ENCODE data around the gene WDHD1.

Gene WDHD1

GRCh38 chr14:55062517-55063351 is 35.8 kb upstream of the WDHD1 start:
- H3K79me2 ChIP-seq (ENCODE audit: control insufficient read depth, insufficient read depth, low read length, unreplicated experiment), result peaks cover 50% of the 10 kb centered on the region
- peaks cover 58% of the 10 kb centered on the region for H3K36me3 ChIP-seq (ENCODE audit: insufficient read depth, low read length)
- H3K4me1 ChIP-seq (ENCODE audit: control insufficient read depth, insufficient read depth, low read length, unreplicated experiment), result peaks cover 8% of the 10 kb centered on the region
- no peak overlapping the region for H3K4me3 ChIP-seq (ENCODE audit: low read depth, low read length)
- H3K27me3 ChIP-seq (ENCODE audit: insufficient read depth, low read length), result no peaks in the 10 kb centered on the region
- H2AFZ ChIP-seq (ENCODE audit: low read length, unreplicated experiment), result no peak overlapping the region
- H3K27ac ChIP-seq (ENCODE audit: low read depth, low read length), result no peak overlapping the region

GRCh38 chr14:55059333-55059732 is 32.4 kb upstream of the WDHD1 start:
- Histone ChIP-seq H3K36me3 (ENCODE audit: insufficient read depth, low read length) (peaks cover 43% of the 10 kb centered on the region), H3K27ac (ENCODE audit: low read depth, low read length) (no peak overlapping the region), H3K27me3 (ENCODE audit: insufficient read depth, low read length) (no peaks in the 10 kb centered on the region), H3K4me1 (ENCODE audit: control insufficient read depth, insufficient read depth, low read length, unreplicated experiment) (peaks cover 19% of the 10 kb centered on the region), H3K4me3 (ENCODE audit: low read depth, low read length) (no peak overlapping the region), H3K79me2 (ENCODE audit: control insufficient read depth, insufficient read depth, low read length, unreplicated experiment) (peaks cover 84% of the 10 kb centered on the region), H2AFZ (ENCODE audit: low read length, unreplicated experiment) (no peak overlapping the region)

DNA sequence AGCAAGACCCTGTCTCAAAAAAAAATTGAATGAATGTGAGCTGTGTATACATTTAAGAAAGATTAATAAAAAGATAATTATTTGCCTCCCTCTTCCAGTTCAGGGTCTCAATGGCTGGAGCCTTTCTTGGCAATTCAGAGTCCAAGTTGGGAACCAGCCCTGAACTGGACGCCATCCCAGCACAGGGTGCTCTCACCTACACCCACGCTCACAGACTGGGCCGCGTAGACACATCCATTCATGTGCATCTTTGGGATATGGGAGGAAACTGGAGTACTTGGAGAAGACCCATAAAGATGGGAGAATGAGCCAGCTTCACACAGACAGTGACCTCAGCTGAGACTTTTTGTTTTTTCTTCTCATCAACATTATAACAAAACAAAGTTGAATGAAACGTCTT is 31.0 kb upstream of the WDHD1 start:
- Histone ChIP-seq H3K36me3 (ENCODE audit: insufficient read depth, low read length) (peaks cover 44% of the 10 kb centered on the region), H2AFZ (ENCODE audit: low read length, unreplicated experiment) (no peak overlapping the region), H3K27ac (ENCODE audit: low read depth, low read length) (no peak overlapping the region), H3K79me2 (ENCODE audit: control insufficient read depth, insufficient read depth, low read length, unreplicated experiment) (peaks cover 97% of the 10 kb centered on the region), H3K27me3 (ENCODE audit: insufficient read depth, low read length) (no peaks in the 10 kb centered on the region), H3K4me3 (ENCODE audit: low read depth, low read length) (no peak overlapping the region), H3K4me1 (ENCODE audit: control insufficient read depth, insufficient read depth, low read length, unreplicated experiment) (peaks cover 30% of the 10 kb centered on the region)

DNA sequence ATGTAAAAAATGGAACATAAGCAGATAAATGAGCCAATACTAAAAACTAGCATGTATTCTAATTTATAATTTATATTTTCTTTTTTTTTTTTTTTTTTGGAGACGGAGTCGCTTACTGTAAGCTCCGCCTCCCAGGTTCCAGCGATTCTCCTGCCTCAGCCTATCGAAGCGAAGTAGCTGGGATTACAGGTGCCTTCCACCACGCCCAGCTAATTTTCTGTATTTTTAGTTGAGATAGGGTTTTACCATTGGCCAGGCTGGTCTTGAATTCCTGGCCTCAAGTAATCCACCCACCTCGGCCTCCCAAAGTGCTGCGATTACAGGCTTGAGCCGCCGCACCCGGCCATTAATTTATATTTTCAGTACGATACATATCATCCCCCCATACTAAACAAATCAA is 27.2 kb upstream of the WDHD1 start:
- Histone ChIP-seq H3K4me3 (ENCODE audit: low read depth, low read length) (no peak overlapping the region), H3K27me3 (ENCODE audit: insufficient read depth, low read length) (no peaks in the 10 kb centered on the region), H3K4me1 (ENCODE audit: control insufficient read depth, insufficient read depth, low read length, unreplicated experiment) (peaks cover 29% of the 10 kb centered on the region), H3K27ac (ENCODE audit: low read depth, low read length) (no peak overlapping the region), H3K36me3 (ENCODE audit: insufficient read depth, low read length) (peaks cover 20% of the 10 kb centered on the region), H3K79me2 (ENCODE audit: control insufficient read depth, insufficient read depth, low read length, unreplicated experiment) (peaks cover 73% of the 10 kb centered on the region), H2AFZ (ENCODE audit: low read length, unreplicated experiment) (no peak overlapping the region)

GRCh38 chr14:55053500-55053899 is 26.6 kb upstream of the WDHD1 start:
- Histone ChIP-seq H3K27me3 (ENCODE audit: insufficient read depth, low read length) (no peaks in the 10 kb centered on the region), H2AFZ (ENCODE audit: low read length, unreplicated experiment) (no peak overlapping the region), H3K4me1 (ENCODE audit: control insufficient read depth, insufficient read depth, low read length, unreplicated experiment) (peaks cover 29% of the 10 kb centered on the region), H3K79me2 (ENCODE audit: control insufficient read depth, insufficient read depth, low read length, unreplicated experiment) (peaks cover 69% of the 10 kb centered on the region), H3K4me3 (ENCODE audit: low read depth, low read length) (peak overlapping the region; percentile 95), H3K27ac (ENCODE audit: low read depth, low read length) (peak overlapping the region; percentile 99; the same call in 1 of the 2 replicates), H3K36me3 (ENCODE audit: insufficient read depth, low read length) (peaks cover 20% of the 10 kb centered on the region)

DNA sequence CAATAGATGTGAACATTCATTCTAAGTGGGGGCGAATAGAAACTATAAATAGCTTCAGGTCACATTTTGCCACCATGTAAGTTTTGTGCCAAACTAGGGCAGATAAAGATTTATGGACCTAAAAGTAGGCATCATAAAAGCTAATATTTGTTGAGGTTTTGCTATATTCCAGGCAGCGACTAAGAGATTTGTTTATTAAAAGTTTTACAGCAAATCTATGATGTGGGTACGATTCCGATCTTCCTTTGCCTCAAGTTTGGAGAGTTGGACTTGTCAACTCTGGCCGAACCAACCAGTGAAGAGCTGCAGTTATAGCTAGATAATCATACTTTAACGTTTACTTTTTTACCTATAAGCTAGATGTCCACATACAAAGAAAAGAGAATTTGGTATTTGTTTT is 26.1 kb upstream of the WDHD1 start:
- Histone ChIP-seq H3K79me2 (ENCODE audit: control insufficient read depth, insufficient read depth, low read length, unreplicated experiment) (peaks cover 64% of the 10 kb centered on the region), H3K4me1 (ENCODE audit: control insufficient read depth, insufficient read depth, low read length, unreplicated experiment) (peaks cover 29% of the 10 kb centered on the region), H2AFZ (ENCODE audit: low read length, unreplicated experiment) (no peak overlapping the region), H3K4me3 (ENCODE audit: low read depth, low read length) (peak overlapping the region; percentile 95), H3K27me3 (ENCODE audit: insufficient read depth, low read length) (no peaks in the 10 kb centered on the region), H3K27ac (ENCODE audit: low read depth, low read length) (peak overlapping the region; percentile 99), H3K36me3 (ENCODE audit: insufficient read depth, low read length) (peaks cover 20% of the 10 kb centered on the region)

- Histone ChIP-seq H3K27ac (ENCODE audit: low read depth, low read length) (peak overlapping the region; percentile 99), H2AFZ (ENCODE audit: low read length, unreplicated experiment) (no peak overlapping the region), H3K4me1 (ENCODE audit: control insufficient read depth, insufficient read depth, low read length, unreplicated experiment) (peaks cover 29% of the 10 kb centered on the region), H3K79me2 (ENCODE audit: control insufficient read depth, insufficient read depth, low read length, unreplicated experiment) (peaks cover 58% of the 10 kb centered on the region), H3K27me3 (ENCODE audit: insufficient read depth, low read length) (no peaks in the 10 kb centered on the region), H3K36me3 (ENCODE audit: insufficient read depth, low read length) (peaks cover 20% of the 10 kb centered on the region), H3K4me3 (ENCODE audit: low read depth, low read length) (peak overlapping the region; percentile 95)
Measured at GRCh38 chr14:55052269-55052930, 25.5 kb upstream of the WDHD1 start.

DNA sequence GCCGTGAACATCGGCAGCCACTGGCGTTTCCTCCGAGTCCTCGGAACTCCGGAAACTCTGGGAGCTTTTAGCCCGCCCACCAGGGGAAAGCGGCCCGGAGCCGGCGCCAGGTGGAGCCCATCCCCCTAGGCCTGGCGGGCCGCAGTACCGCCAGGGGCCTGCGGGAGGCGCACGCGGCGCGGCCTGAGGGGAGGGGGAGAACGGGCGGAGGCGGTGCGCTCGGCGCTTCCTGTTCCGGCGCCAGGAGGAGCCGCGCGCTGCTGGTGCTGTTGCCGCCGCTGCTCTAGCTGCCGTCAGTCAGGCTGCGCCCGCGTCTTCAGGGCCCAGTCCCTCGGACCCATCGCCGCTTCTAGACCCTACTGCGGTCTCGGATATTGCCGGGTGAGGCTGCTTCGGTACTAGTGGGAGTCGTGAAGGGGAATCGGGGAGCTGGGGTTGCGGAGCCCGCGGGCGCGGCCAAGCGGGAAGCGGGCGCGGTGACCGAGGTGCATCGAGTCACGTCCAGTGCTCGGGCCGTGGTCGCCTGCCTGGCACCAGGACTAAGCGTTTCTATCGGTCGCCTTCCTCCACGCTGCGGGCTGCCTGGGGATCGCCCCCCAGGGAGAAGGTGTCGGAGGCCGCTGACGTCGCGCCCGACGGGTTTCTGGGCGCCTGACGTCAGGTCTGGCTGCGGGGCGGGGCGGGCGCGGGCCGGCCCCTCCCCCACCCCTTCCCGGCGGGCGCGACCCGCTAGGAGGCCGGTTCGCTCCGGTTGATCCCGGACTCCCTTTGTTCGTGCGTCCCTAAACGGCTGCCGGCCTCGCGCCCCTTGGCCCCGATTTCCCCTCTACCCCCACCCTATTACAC is 24.7 kb upstream of the WDHD1 start, which contains the start of gene MAPK1IP1L:
TSS of gene MAPK1IP1L (plus strand) at position 225 of the 846 bp plus-strand sequence. CDS start 10,037 bp downstream, outside the sequence.
- H3K4me3 ChIP-seq (ENCODE audit: low read depth, low read length), result peak within 1 kb of the TSS; percentile 95
- H3K27me3 ChIP-seq (ENCODE audit: insufficient read depth, low read length), result no peaks in the 10 kb centered on the region
- H3K4me1 ChIP-seq (ENCODE audit: control insufficient read depth, insufficient read depth, low read length, unreplicated experiment), result peaks cover 29% of the 10 kb centered on the region
- H3K36me3 ChIP-seq (ENCODE audit: insufficient read depth, low read length), result peaks cover 20% of the 10 kb centered on the region
- H3K27ac ChIP-seq (ENCODE audit: low read depth, low read length), result peak within 1 kb of the TSS; percentile 99
- H2AFZ ChIP-seq (ENCODE audit: low read length, unreplicated experiment), result peak within 1 kb of the TSS; percentile 76
- H3K79me2 ChIP-seq (ENCODE audit: control insufficient read depth, insufficient read depth, low read length, unreplicated experiment), result peaks cover 50% of the 10 kb centered on the region

DNA sequence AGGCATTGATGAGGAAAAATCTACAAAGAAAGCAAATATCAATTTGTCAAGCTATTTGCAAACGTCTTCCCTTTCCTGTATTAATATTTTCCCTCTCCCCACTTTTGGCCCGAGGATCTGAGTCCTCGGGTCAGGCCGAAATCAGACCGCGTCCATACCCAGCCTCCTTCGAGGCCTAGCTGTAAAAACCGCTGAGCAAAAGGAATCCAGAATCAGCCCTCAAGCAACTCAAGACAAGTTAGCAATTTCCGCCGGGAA is 24.2 kb upstream of the WDHD1 start:
- Histone ChIP-seq H3K27ac (ENCODE audit: low read depth, low read length) (peak overlapping the region; percentile 99), H2AFZ (ENCODE audit: low read length, unreplicated experiment) (peak overlapping the region; percentile 57)

GRCh38 chr14:55048900-55049436 is 22.1 kb upstream of the WDHD1 start:
- Histone ChIP-seq H3K36me3 (ENCODE audit: insufficient read depth, low read length) (peaks cover 18% of the 10 kb centered on the region), H3K27ac (ENCODE audit: low read depth, low read length) (no peak overlapping the region), H3K4me1 (ENCODE audit: control insufficient read depth, insufficient read depth, low read length, unreplicated experiment) (peaks cover 17% of the 10 kb centered on the region), H3K79me2 (ENCODE audit: control insufficient read depth, insufficient read depth, low read length, unreplicated experiment) (peaks cover 23% of the 10 kb centered on the region), H3K4me3 (ENCODE audit: low read depth, low read length) (no peak overlapping the region), H2AFZ (ENCODE audit: low read length, unreplicated experiment) (no peak overlapping the region), H3K27me3 (ENCODE audit: insufficient read depth, low read length) (no peaks in the 10 kb centered on the region)

More for the DNA sequence above, 24.2 kb upstream of the WDHD1 start:
- Histone ChIP-seq H3K4me1 (ENCODE audit: control insufficient read depth, insufficient read depth, low read length, unreplicated experiment) (peaks cover 29% of the 10 kb centered on the region), H3K36me3 (ENCODE audit: insufficient read depth, low read length) (peaks cover 20% of the 10 kb centered on the region), H3K27me3 (ENCODE audit: insufficient read depth, low read length) (no peaks in the 10 kb centered on the region), H3K79me2 (ENCODE audit: control insufficient read depth, insufficient read depth, low read length, unreplicated experiment) (peaks cover 45% of the 10 kb centered on the region), H3K4me3 (ENCODE audit: low read depth, low read length) (peak overlapping the region; percentile 95)
